K562 (cell line): ENCODE data around the gene HMBS. TPM values are rescaled to one million over a fixed set of nuclear protein-coding genes. Genes with fewer than 3 reads are reported as not detected.
A peak's percentile ranks its signal among the peaks of the same experiment; 100 is the strongest.

Experiments
- COPS2 ChIP-seq: fragments of 450-650 bp; conservative IDR thresholded peaks from 2 replicates; pipeline ENCODE4 v1.6.1; 2016; ENCODE audit warnings: mild to moderate bottlenecking, moderate library complexity
- CXXC5 ChIP-seq: fragments of 250-450 bp; sonication (Bioruptor Pico); IDR thresholded peaks from 2 replicates; pipeline ENCODE4 v1.8.0; 2022; ENCODE audit warnings: inconsistent platforms, mild to moderate bottlenecking, moderate library complexity
- GTF2A2 ChIP-seq: IDR thresholded peaks from 2 replicates; pipeline ENCODE4 v1.6.1; 2016; ENCODE audit warnings: mild to moderate bottlenecking, missing genetic modification characterization, missing compliant biosample characterization
- MAFK ChIP-seq: IDR thresholded peaks from 2 replicates; pipeline ENCODE4 v1.6.1; 2011; ENCODE audit warnings: low read length, improper control_type of control experiment
- MYNN ChIP-seq, 2 experiments: sonication (generic); formaldehyde crosslinking in 1 of 2; IDR thresholded peaks; 2 replicates each; pipeline versions ENCODE4 v1.5.0 to v1.6.1; 2016 to 2020; ENCODE audit warnings: antibody characterized with exemption in 1 of 2, missing genetic modification reagents in 1 of 2
- RNF2 ChIP-seq: sonication (generic); IDR thresholded peaks from 2 replicates; pipeline ENCODE4 v1.6.1; 2016
- TAF15 ChIP-seq: fragments of 200-400 bp; formaldehyde crosslinking; IDR thresholded peaks from 2 replicates; pipeline ENCODE4 v1.6.1; 2017; ENCODE audit warnings: mild to moderate bottlenecking, low read depth, low read length, moderate library complexity
- TBP ChIP-seq: optimal IDR thresholded peaks from 2 replicates; pipeline ENCODE3; 2011; ENCODE audit warnings: low read depth, low read length, improper control_type of control experiment
- YBX1 ChIP-seq: fragments of 450-650 bp; IDR thresholded peaks from 2 replicates; pipeline ENCODE4 v1.7.1; 2016; ENCODE audit warnings: mild to moderate bottlenecking
- ZNF24 ChIP-seq: fragments of 450-650 bp; IDR thresholded peaks from 2 replicates; pipeline ENCODE4 v1.6.1; 2016
- ZNF253 ChIP-seq: fragments of 250-450 bp; sonication (Bioruptor Pico); conservative IDR thresholded peaks from 2 replicates; pipeline ENCODE4 v1.6.1; 2021; ENCODE audit warnings: mild to moderate bottlenecking
- ZNF695 ChIP-seq: fragments of 450-650 bp; formaldehyde crosslinking; IDR thresholded peaks from 2 replicates; pipeline ENCODE4 v1.4.0; 2020; ENCODE audit warnings: mild to moderate bottlenecking, moderate library complexity
- ZNF696 ChIP-seq: fragments of 250-450 bp; sonication (Bioruptor Pico); conservative IDR thresholded peaks from 2 replicates; pipeline ENCODE4 v1.4.0; 2020; ENCODE audit warnings: mild to moderate bottlenecking, moderate library complexity
- ZNF79 ChIP-seq: fragments of 250-450 bp; sonication (Bioruptor Pico); IDR thresholded peaks from 2 replicates; pipeline ENCODE4 v1.4.0; 2020; ENCODE audit warnings: low read depth, mild to moderate bottlenecking, moderate library complexity
- polyA plus RNA-seq, 8 experiments: library from polyadenylated mRNA; depleted of rRNA in 4 of 8; stranded (reverse) in 5 of 8; unstranded in 3 of 8; fragments of >200 nt; fragmentation: Nextera tagmentation in 2 of 8; fragmentation: Illumina TruSeq in 1 of 8; extraction: Ambion mirVana in 2 of 8; extraction: Trizol in 1 of 8; gene quantifications; 2 replicates each; pipeline versions ENCODE4 v1.2.1 to v1.2.3, GENCODE V29; 2011 to 2014; ENCODE audit warnings: inconsistent platforms in 1 of 8, missing spikeins in 1 of 8
- total RNA-seq, 7 experiments: library from RNA; depleted of rRNA in 6 of 7; stranded (reverse); fragments of >200 nt in 6 of 7; fragmentation: Illumina TruSeq in 2 of 7; extraction: Trizol in 2 of 7; gene quantifications; 2 replicates each; pipeline versions ENCODE4 v1.2.1 to v1.2.3, GENCODE V29; 2011 to 2021; ENCODE audit warnings: low replicate concordance in 1 of 7
- TF ChIP-seq, protein P1 (sequence below), 3 experiments: IDR thresholded peaks in 2 of 3; conservative IDR thresholded peaks in 1 of 3; 2 replicates each; pipeline ENCODE4 v1.5.1; 2011 to 2012; ENCODE audit warnings: low read length in 3 of 3, mild to moderate bottlenecking in 3 of 3, control low read depth in 2 of 3, improper control_type of control experiment in 1 of 3, inconsistent platforms in 1 of 3, low read depth in 1 of 3, mixed read lengths in 1 of 3, moderate library complexity in 1 of 3; ENCODE audit not compliant: insufficient read depth in 2 of 3
- TF ChIP-seq, protein P2 (sequence below): fragments of 450-650 bp; IDR thresholded peaks from 2 replicates; pipeline ENCODE4 v1.6.1; 2016; ENCODE audit warnings: mild to moderate bottlenecking, moderate library complexity

HMBS gene
- total and polyA plus RNA-seq, 9 of the 15 experiments (the other 6 are each of a cell fraction or from before 2014, with no cell fraction given), result 56.9 to 385 (median 286) TPM

DNA sequence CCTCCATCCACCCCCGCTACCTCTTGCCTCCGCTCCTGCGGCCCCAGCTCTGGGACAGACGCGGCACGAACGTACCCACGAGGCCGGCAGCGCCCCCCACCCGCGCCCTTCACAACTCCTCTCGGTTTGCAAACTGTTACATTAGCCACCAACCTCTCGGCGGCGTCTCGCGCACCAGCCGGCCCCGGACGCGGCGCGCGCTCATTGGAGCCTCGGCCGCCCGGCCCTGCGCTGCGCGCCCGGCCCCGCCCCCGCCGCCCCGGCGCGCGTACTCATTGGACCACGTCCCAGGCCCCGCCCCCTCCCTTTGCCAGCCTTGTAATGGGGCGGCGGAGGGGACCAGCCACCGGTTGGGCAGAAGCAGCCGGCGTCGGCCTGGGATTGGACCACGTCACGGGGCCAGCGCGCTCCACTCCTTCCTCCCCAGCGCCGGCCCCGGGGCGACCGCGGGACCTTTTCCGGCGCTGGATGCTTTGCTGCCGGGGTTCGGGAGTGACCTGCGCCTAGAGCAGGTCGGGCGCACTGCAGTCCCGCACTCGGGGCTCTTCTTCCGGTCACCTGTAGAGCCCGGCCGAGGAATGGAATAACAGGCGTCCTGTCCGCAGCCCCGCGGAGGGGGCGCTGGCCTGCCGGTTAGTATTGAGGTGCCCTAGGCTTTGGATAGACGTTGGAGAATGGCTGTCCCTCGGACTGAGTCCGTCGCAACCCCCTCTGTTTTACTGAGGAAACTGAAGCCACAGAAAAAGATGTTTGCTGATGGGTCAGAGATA is 27.5 kb upstream of the HMBS start, which contains the start of gene HYOU1 (continued):
- TF ChIP-seq, protein P1, sequence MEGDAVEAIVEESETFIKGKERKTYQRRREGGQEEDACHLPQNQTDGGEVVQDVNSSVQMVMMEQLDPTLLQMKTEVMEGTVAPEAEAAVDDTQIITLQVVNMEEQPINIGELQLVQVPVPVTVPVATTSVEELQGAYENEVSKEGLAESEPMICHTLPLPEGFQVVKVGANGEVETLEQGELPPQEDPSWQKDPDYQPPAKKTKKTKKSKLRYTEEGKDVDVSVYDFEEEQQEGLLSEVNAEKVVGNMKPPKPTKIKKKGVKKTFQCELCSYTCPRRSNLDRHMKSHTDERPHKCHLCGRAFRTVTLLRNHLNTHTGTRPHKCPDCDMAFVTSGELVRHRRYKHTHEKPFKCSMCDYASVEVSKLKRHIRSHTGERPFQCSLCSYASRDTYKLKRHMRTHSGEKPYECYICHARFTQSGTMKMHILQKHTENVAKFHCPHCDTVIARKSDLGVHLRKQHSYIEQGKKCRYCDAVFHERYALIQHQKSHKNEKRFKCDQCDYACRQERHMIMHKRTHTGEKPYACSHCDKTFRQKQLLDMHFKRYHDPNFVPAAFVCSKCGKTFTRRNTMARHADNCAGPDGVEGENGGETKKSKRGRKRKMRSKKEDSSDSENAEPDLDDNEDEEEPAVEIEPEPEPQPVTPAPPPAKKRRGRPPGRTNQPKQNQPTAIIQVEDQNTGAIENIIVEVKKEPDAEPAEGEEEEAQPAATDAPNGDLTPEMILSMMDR (IDR thresholded peaks at IDR 0.05 in 2 of 3, conservative IDR thresholded peaks at IDR 0.05 in 1 of 3; ENCODE audit: insufficient read depth in 2 of 3, low read depth in 1 of 3, low read length in 3 of 3), result peak; percentile 51 to 71 (median 54)
- TF ChIP-seq TBP (peak; percentile 87), ZNF253 (CRISPR knock-in tag) (no peak), RNF2 (no peak), TAF15 (no peak), GTF2A2 (tag) (no peak), ZNF696 (CRISPR knock-in tag) (no peak), COPS2 (no peak), ZNF24 (0 out of 2 replicates have a peak, but pooled peaks have one; percentile 33), ZNF695 (CRISPR knock-in tag) (no peak), YBX1 (no peak), MYNN (IDR thresholded peaks at IDR 0.05) (peak; percentile 15; the same call in 1 of the 2 replicates), MYNN (CRISPR knock-in tag; IDR thresholded peaks at IDR 0.05) (no peak), MAFK (no peak), CXXC5 (peak; percentile 80), ZNF79 (CRISPR knock-in tag) (no peak)
- TF ChIP-seq, protein P2, sequence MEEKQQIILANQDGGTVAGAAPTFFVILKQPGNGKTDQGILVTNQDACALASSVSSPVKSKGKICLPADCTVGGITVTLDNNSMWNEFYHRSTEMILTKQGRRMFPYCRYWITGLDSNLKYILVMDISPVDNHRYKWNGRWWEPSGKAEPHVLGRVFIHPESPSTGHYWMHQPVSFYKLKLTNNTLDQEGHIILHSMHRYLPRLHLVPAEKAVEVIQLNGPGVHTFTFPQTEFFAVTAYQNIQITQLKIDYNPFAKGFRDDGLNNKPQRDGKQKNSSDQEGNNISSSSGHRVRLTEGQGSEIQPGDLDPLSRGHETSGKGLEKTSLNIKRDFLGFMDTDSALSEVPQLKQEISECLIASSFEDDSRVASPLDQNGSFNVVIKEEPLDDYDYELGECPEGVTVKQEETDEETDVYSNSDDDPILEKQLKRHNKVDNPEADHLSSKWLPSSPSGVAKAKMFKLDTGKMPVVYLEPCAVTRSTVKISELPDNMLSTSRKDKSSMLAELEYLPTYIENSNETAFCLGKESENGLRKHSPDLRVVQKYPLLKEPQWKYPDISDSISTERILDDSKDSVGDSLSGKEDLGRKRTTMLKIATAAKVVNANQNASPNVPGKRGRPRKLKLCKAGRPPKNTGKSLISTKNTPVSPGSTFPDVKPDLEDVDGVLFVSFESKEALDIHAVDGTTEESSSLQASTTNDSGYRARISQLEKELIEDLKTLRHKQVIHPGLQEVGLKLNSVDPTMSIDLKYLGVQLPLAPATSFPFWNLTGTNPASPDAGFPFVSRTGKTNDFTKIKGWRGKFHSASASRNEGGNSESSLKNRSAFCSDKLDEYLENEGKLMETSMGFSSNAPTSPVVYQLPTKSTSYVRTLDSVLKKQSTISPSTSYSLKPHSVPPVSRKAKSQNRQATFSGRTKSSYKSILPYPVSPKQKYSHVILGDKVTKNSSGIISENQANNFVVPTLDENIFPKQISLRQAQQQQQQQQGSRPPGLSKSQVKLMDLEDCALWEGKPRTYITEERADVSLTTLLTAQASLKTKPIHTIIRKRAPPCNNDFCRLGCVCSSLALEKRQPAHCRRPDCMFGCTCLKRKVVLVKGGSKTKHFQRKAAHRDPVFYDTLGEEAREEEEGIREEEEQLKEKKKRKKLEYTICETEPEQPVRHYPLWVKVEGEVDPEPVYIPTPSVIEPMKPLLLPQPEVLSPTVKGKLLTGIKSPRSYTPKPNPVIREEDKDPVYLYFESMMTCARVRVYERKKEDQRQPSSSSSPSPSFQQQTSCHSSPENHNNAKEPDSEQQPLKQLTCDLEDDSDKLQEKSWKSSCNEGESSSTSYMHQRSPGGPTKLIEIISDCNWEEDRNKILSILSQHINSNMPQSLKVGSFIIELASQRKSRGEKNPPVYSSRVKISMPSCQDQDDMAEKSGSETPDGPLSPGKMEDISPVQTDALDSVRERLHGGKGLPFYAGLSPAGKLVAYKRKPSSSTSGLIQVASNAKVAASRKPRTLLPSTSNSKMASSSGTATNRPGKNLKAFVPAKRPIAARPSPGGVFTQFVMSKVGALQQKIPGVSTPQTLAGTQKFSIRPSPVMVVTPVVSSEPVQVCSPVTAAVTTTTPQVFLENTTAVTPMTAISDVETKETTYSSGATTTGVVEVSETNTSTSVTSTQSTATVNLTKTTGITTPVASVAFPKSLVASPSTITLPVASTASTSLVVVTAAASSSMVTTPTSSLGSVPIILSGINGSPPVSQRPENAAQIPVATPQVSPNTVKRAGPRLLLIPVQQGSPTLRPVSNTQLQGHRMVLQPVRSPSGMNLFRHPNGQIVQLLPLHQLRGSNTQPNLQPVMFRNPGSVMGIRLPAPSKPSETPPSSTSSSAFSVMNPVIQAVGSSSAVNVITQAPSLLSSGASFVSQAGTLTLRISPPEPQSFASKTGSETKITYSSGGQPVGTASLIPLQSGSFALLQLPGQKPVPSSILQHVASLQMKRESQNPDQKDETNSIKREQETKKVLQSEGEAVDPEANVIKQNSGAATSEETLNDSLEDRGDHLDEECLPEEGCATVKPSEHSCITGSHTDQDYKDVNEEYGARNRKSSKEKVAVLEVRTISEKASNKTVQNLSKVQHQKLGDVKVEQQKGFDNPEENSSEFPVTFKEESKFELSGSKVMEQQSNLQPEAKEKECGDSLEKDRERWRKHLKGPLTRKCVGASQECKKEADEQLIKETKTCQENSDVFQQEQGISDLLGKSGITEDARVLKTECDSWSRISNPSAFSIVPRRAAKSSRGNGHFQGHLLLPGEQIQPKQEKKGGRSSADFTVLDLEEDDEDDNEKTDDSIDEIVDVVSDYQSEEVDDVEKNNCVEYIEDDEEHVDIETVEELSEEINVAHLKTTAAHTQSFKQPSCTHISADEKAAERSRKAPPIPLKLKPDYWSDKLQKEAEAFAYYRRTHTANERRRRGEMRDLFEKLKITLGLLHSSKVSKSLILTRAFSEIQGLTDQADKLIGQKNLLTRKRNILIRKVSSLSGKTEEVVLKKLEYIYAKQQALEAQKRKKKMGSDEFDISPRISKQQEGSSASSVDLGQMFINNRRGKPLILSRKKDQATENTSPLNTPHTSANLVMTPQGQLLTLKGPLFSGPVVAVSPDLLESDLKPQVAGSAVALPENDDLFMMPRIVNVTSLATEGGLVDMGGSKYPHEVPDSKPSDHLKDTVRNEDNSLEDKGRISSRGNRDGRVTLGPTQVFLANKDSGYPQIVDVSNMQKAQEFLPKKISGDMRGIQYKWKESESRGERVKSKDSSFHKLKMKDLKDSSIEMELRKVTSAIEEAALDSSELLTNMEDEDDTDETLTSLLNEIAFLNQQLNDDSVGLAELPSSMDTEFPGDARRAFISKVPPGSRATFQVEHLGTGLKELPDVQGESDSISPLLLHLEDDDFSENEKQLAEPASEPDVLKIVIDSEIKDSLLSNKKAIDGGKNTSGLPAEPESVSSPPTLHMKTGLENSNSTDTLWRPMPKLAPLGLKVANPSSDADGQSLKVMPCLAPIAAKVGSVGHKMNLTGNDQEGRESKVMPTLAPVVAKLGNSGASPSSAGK, result no peak; the same call in 1 of the 2 replicates
